Peyer's patch (tissue), 4 donors: ENCODE data around the gene KLHL3.

Experiments
- CTCF ChIP-seq, 6 experiments: fragments of 450-650 bp in 4 of 6; fragments of 200-600 bp in 2 of 6; sonication (generic) in 1 of 6; IDR thresholded peaks; one replicate each; pipeline ENCODE4 v1.5.1; 2017 to 2019; ENCODE audit warnings: antibody characterized with exemption in 6 of 6, mild to moderate bottlenecking in 3 of 6, moderate library complexity in 1 of 6
- POLR2A ChIP-seq, 2 donors: fragments of 450-650 bp; IDR thresholded peaks; one replicate each; pipeline ENCODE4 v1.5.1; 2017; ENCODE audit warnings: antibody characterized with exemption in 2 of 2, mild to moderate bottlenecking in 2 of 2, moderate library complexity in 2 of 2

DNA sequence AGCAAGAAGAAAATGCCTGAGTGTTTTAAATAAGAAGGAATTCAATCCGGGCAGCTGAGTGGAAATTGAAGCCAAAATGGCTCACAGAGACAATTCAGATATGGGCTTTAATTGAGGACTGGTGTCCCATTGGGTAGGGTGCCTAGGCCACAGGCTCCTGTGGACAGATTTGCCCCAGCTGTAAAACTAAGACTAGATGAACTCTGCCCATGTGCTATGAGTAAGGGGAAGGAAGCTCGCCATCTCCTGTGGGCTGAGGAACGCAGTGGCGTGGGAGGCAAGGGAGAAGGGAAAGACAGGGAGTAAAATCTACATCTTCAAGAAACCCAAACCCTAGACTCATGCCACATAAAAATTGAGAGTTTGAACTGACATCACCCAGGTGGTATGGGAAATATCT lies 66.1 kb downstream of the KLHL3 start:
- no peak for TF ChIP-seq CTCF (IDR thresholded peaks at IDR 0.05)
- no peak for TF ChIP-seq POLR2A (IDR thresholded peaks at IDR 0.05)
